Measurements from ENCODE around the gene ARSB.
"Not testable (repeated sequence)": the region's sequence is repeated elsewhere in the genome, so short reads cannot be mapped to it uniquely, and the experiment has no call there.

ARSB gene

GRCh38 chr5:78771260-78772205 is 213.6 kb downstream of the ARSB start:
- DNase-seq = peak; percentile 27

- DNase-seq = no peak
These were observed 216.2 kb downstream of the ARSB start for GRCh38 chr5:78768781-78769380.

- no peak for DNase-seq
These were observed 218.7 kb downstream of the ARSB start for GRCh38 chr5:78766412-78766762.

GRCh38 chr5:78765756-78766411 is 219.2 kb downstream of the ARSB start:
- DNase-seq = no peak

- no peak for DNase-seq
These were observed 220.0 kb downstream of the ARSB start for GRCh38 chr5:78765116-78765515.

GRCh38 chr5:78763659-78764189 is 221.4 kb downstream of the ARSB start:
- DNase-seq = no peak

GRCh38 chr5:78762743-78763142 is 222.4 kb downstream of the ARSB start:
- not testable (repeated sequence) for DNase-seq

GRCh38 chr5:78761840-78762239 is 223.3 kb downstream of the ARSB start:
- DNase-seq = no peak

- DNase-seq = no peak
These were observed 224.3 kb downstream of the ARSB start for GRCh38 chr5:78760770-78761169.

- no peak for DNase-seq
These were observed 224.7 kb downstream of the ARSB start for GRCh38 chr5:78760366-78760765.

- peak; percentile 44 for DNase-seq
These were observed 226.8 kb downstream of the ARSB start for GRCh38 chr5:78758169-78758839.

- no peak for DNase-seq
These were observed 227.6 kb downstream of the ARSB start for GRCh38 chr5:78757269-78758053.

GRCh38 chr5:78756858-78757257 is 228.3 kb downstream of the ARSB start:
- DNase-seq = no peak

- peak; percentile 10 for DNase-seq
These were observed 229.2 kb downstream of the ARSB start for GRCh38 chr5:78755822-78756429.

GRCh38 chr5:78754655-78755054 is 230.5 kb downstream of the ARSB start:
- no peak for DNase-seq

GRCh38 chr5:78753093-78753531 is 232.0 kb downstream of the ARSB start:
- peak; percentile 40 for DNase-seq

GRCh38 chr5:78751872-78752271 is 233.2 kb downstream of the ARSB start:
- no peak for DNase-seq

- DNase-seq = no peak
These were observed 234.8 kb downstream of the ARSB start for GRCh38 chr5:78750281-78750680.

- no peak for DNase-seq
These were observed 237.3 kb downstream of the ARSB start for GRCh38 chr5:78747705-78748359.

- no peak for DNase-seq
These were observed 238.1 kb downstream of the ARSB start for GRCh38 chr5:78747055-78747454.

Measured in NCI-H226 (cell line).